PFSK-1 (cell line): Measurements from ENCODE around the gene ARAP1.

Experiments used
- POLR2AphosphoS5 ChIP-seq: IDR thresholded peaks from 2 replicates; pipeline ENCODE4 v1.6.1; 2012; ENCODE audit warnings: low read depth, mild to moderate bottlenecking, control low read depth, low read length, moderate library complexity
- REST ChIP-seq, 2 experiments: IDR thresholded peaks; 2 replicates each; pipeline versions ENCODE4 v1.6.1 to v1.8.0; 2011 to 2012; ENCODE audit warnings: low read depth in 2 of 2, low read length in 2 of 2, control low read depth in 1 of 2, inconsistent platforms in 1 of 2, mild to moderate bottlenecking in 1 of 2, moderate library complexity in 1 of 2; ENCODE audit not compliant: insufficient read depth in 1 of 2
- SIN3A ChIP-seq: IDR thresholded peaks from 2 replicates; pipeline ENCODE4 v1.6.1; 2012; ENCODE audit warnings: mild to moderate bottlenecking, low read length, moderate library complexity, borderline replicate concordance; ENCODE audit not compliant: insufficient read depth
- TAF1 ChIP-seq: IDR thresholded peaks from 2 replicates; pipeline ENCODE4 v1.6.1; 2012; ENCODE audit warnings: low read length, control low read depth, borderline replicate concordance; ENCODE audit not compliant: insufficient read depth

GRCh38 chr11:72707032-72707431, 45.2 kb downstream of the ARAP1 start:
- TF ChIP-seq TAF1: no peak
- no peak for TF ChIP-seq POLR2AphosphoS5
- TF ChIP-seq REST (IDR thresholded peaks at IDR 0.05; ENCODE audit: insufficient read depth in 1 of 2, low read depth in 2 of 2, low read length in 2 of 2): no peak
- TF ChIP-seq SIN3A: no peak
